Stimulated activated naive CD8-positive, alpha-beta T cell treated with anti-CD3 and anti-CD28 coated beads, Interleukin-15, amount 100 ng/mL, for 72 hours (primary cell): ENCODE data around the gene ABCB11.

ENCODE experiments used
- ATAC-seq: fragments of 150-1000 bp; cut with Tn5 transposase; 2 replicates; pipeline ENCODE4 v1.10.0; 2021; ENCODE audit warnings: mild to moderate bottlenecking, moderate library complexity
- DNase-seq, 2 donors: peaks; one replicate each; pipeline ENCODE4 v3.0.0; 2021 to 2022
- H3K27ac Mint-ChIP-seq, 2 donors: one replicate each; pipeline ENCODE4 v1.8.0; 2022; ENCODE audit warnings: mild to moderate bottlenecking in 2 of 2, mixed read lengths in 2 of 2, moderate library complexity in 2 of 2
- H3K27me3 Mint-ChIP-seq: one replicate; pipeline ENCODE4 v1.8.0; 2022; ENCODE audit warnings: mixed read lengths
- H3K4me1 Mint-ChIP-seq: one replicate; pipeline ENCODE4 v1.8.0; 2022; ENCODE audit warnings: mild to moderate bottlenecking, mixed read lengths
- H3K4me3 Mint-ChIP-seq, 2 donors: one replicate each; pipeline ENCODE4 v1.8.0; 2022; ENCODE audit warnings: mild to moderate bottlenecking in 2 of 2, mixed read lengths in 2 of 2, moderate library complexity in 1 of 2
- H3K9me3 Mint-ChIP-seq, 2 donors: one replicate each; pipeline ENCODE4 v1.8.0; 2022; ENCODE audit warnings: mixed read lengths in 2 of 2

The ABCB11 gene

GRCh38 chr2:168977608-168978007 lies 53.5 kb downstream of the ABCB11 start:
- Mint-ChIP-seq H3K27ac (no peak overlapping the region), H3K27me3 (no peaks in the 10 kb centered on the region), H3K9me3 (no peaks in the 10 kb centered on the region), H3K4me1 (no peaks in the 10 kb centered on the region), H3K4me3 (no peak overlapping the region)
- no peak for DNase-seq
- ATAC-seq: no peak

GRCh38 chr2:168976034-168976654 lies 55.0 kb downstream of the ABCB11 start:
- Mint-ChIP-seq H3K27me3 (no peaks in the 10 kb centered on the region), H3K9me3 (no peaks in the 10 kb centered on the region), H3K4me3 (no peak overlapping the region), H3K27ac (no peak overlapping the region), H3K4me1 (no peaks in the 10 kb centered on the region)
- ATAC-seq: peak; percentile 59
- DNase-seq: no peak

GRCh38 chr2:168974428-168974827 lies 56.7 kb downstream of the ABCB11 start:
- Mint-ChIP-seq H3K27ac (no peak overlapping the region), H3K27me3 (no peaks in the 10 kb centered on the region), H3K4me1 (no peaks in the 10 kb centered on the region), H3K4me3 (no peak overlapping the region), H3K9me3 (no peaks in the 10 kb centered on the region)
- ATAC-seq (peak; percentile 54), DNase-seq (no peak)

- Mint-ChIP-seq H3K27ac (no peak overlapping the region), H3K4me3 (no peak overlapping the region), H3K4me1 (no peaks in the 10 kb centered on the region), H3K27me3 (no peaks in the 10 kb centered on the region), H3K9me3 (no peaks in the 10 kb centered on the region)
- ATAC-seq (no peak), DNase-seq (no peak)
Observed at GRCh38 chr2:168971261-168971660, 59.9 kb downstream of the ABCB11 start.

GRCh38 chr2:168970711-168971233 lies 60.4 kb downstream of the ABCB11 start:
- ATAC-seq (no peak), DNase-seq (no peak)
- no peak overlapping the region for H3K4me3 Mint-ChIP-seq
- no peaks in the 10 kb centered on the region for H3K27me3 Mint-ChIP-seq
- H3K27ac Mint-ChIP-seq: no peak overlapping the region
- peaks cover 3% of the 10 kb centered on the region for H3K4me1 Mint-ChIP-seq
- H3K9me3 Mint-ChIP-seq: no peaks in the 10 kb centered on the region

GRCh38 chr2:168969865-168970264 lies 61.3 kb downstream of the ABCB11 start:
- ATAC-seq (no peak), DNase-seq (no peak)
- no peak overlapping the region for H3K27ac Mint-ChIP-seq
- H3K4me3 Mint-ChIP-seq: no peak overlapping the region
- H3K27me3 Mint-ChIP-seq: no peaks in the 10 kb centered on the region
- peaks cover 10% of the 10 kb centered on the region for H3K4me1 Mint-ChIP-seq
- no peaks in the 10 kb centered on the region for H3K9me3 Mint-ChIP-seq

- DNase-seq (no peak), ATAC-seq (no peak)
- no peaks in the 10 kb centered on the region for H3K27me3 Mint-ChIP-seq
- H3K27ac Mint-ChIP-seq: no peak overlapping the region
- H3K9me3 Mint-ChIP-seq: no peaks in the 10 kb centered on the region
- peaks cover 20% of the 10 kb centered on the region for H3K4me1 Mint-ChIP-seq
- H3K4me3 Mint-ChIP-seq: no peak overlapping the region
Observed at GRCh38 chr2:168968342-168968741, 62.8 kb downstream of the ABCB11 start.

- no peak overlapping the region for H3K27ac Mint-ChIP-seq
Observed at GRCh38 chr2:168964251-168964807, 66.8 kb downstream of the ABCB11 start.

GRCh38 chr2:168962636-168963035 lies 68.5 kb downstream of the ABCB11 start:
- Mint-ChIP-seq H3K4me3 (no peak overlapping the region), H3K27me3 (no peaks in the 10 kb centered on the region), H3K9me3 (no peaks in the 10 kb centered on the region), H3K27ac (no peak overlapping the region), H3K4me1 (peaks cover 24% of the 10 kb centered on the region)
- DNase-seq (no peak), ATAC-seq (no peak)

More at GRCh38 chr2:168964251-168964807, 66.8 kb downstream of the ABCB11 start:
- Mint-ChIP-seq H3K4me3 (no peak overlapping the region), H3K9me3 (no peaks in the 10 kb centered on the region), H3K27me3 (no peaks in the 10 kb centered on the region), H3K4me1 (peaks cover 24% of the 10 kb centered on the region)
- no peak for ATAC-seq
- no peak for DNase-seq

- Mint-ChIP-seq H3K9me3 (no peaks in the 10 kb centered on the region), H3K4me1 (peaks cover 24% of the 10 kb centered on the region), H3K27ac (no peak overlapping the region), H3K27me3 (peaks cover 2% of the 10 kb centered on the region), H3K4me3 (no peak overlapping the region)
- ATAC-seq (peak; percentile 62), DNase-seq (peak; percentile 23 to 33)
Observed at GRCh38 chr2:168961450-168962229, 69.5 kb downstream of the ABCB11 start.

- Mint-ChIP-seq H3K27me3 (peaks cover 15% of the 10 kb centered on the region), H3K9me3 (peaks cover 7 to 25% of the 10 kb centered on the region in 2 donors), H3K4me1 (peaks cover 2% of the 10 kb centered on the region), H3K27ac (no peak overlapping the region), H3K4me3 (no peak overlapping the region)
- ATAC-seq (no peak), DNase-seq (no peak)
Observed at GRCh38 chr2:168956392-168956791, 74.7 kb downstream of the ABCB11 start.

- Mint-ChIP-seq H3K4me3 (no peak overlapping the region), H3K27me3 (peaks cover 15% of the 10 kb centered on the region), H3K4me1 (no peaks in the 10 kb centered on the region), H3K27ac (no peak overlapping the region), H3K9me3 (peaks cover 8 to 25% of the 10 kb centered on the region in 2 donors)
- ATAC-seq: no peak
- no peak for DNase-seq
Observed at GRCh38 chr2:168955321-168955720, 75.8 kb downstream of the ABCB11 start.

- H3K27ac Mint-ChIP-seq: no peak overlapping the region
- ATAC-seq (no peak), DNase-seq (no peak)
- H3K9me3 Mint-ChIP-seq: peaks cover 8 to 28% of the 10 kb centered on the region in 2 donors
- H3K4me1 Mint-ChIP-seq: no peaks in the 10 kb centered on the region
- peaks cover 15% of the 10 kb centered on the region for H3K27me3 Mint-ChIP-seq
- no peak overlapping the region for H3K4me3 Mint-ChIP-seq
Observed at GRCh38 chr2:168954256-168954655, 76.9 kb downstream of the ABCB11 start.

- H3K9me3 Mint-ChIP-seq: peaks cover 8 to 28% of the 10 kb centered on the region in 2 donors
- no peak overlapping the region for H3K27ac Mint-ChIP-seq
- no peak overlapping the region for H3K4me3 Mint-ChIP-seq
- peaks cover 15% of the 10 kb centered on the region for H3K27me3 Mint-ChIP-seq
- ATAC-seq (no peak), DNase-seq (no peak)
- H3K4me1 Mint-ChIP-seq: no peaks in the 10 kb centered on the region
Observed at GRCh38 chr2:168952424-168952823, 78.7 kb downstream of the ABCB11 start.

- no peaks in the 10 kb centered on the region for H3K4me1 Mint-ChIP-seq
- no peak overlapping the region for H3K4me3 Mint-ChIP-seq
- H3K9me3 Mint-ChIP-seq: peaks cover 8 to 28% of the 10 kb centered on the region in 2 donors
- DNase-seq (no peak), ATAC-seq (no peak)
- no peak overlapping the region for H3K27ac Mint-ChIP-seq
- H3K27me3 Mint-ChIP-seq: peaks cover 15% of the 10 kb centered on the region
Observed at GRCh38 chr2:168951871-168952270, 79.3 kb downstream of the ABCB11 start.

- DNase-seq: no peak
- ATAC-seq: no peak
- no peak overlapping the region for H3K4me3 Mint-ChIP-seq
- H3K27me3 Mint-ChIP-seq: peaks cover under 1% of the 10 kb centered on the region
- H3K4me1 Mint-ChIP-seq: no peaks in the 10 kb centered on the region
- H3K9me3 Mint-ChIP-seq: peaks cover 8 to 24% of the 10 kb centered on the region in 2 donors
- H3K27ac Mint-ChIP-seq: no peak overlapping the region
Observed at GRCh38 chr2:168949324-168949723, 81.8 kb downstream of the ABCB11 start.
